ENCODE data around the gene CALM3. TPM values are rescaled to one million over a fixed set of nuclear protein-coding genes. Genes with fewer than 3 reads are reported as not detected.

The CALM3 gene
- polyA plus RNA-seq, 3 donors, result 165 to 240 (median 177) TPM

DNA sequence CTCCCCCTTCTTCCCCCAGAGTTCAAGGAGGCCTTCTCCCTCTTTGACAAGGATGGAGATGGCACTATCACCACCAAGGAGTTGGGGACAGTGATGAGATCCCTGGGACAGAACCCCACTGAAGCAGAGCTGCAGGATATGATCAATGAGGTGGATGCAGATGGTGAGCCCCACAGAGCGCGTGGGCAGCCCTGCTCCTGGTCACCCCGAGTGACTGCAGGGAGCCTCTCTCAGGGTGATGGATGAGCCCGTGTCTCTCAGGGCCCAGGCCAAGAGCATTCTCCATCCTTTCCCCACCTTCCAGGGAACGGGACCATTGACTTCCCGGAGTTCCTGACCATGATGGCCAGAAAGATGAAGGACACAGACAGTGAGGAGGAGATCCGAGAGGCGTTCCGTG is 7.0 kb downstream of the CALM3 start:
- Histone ChIP-seq H3K4me3 (replicated peaks in 1 of 3; ENCODE audit: low read depth in 2 of 3, low read length in 3 of 3) (no peak overlapping the region), H4K20me1 (ENCODE audit: insufficient read depth, low read length) (peaks cover 73% of the 10 kb centered on the region), H3K79me2 (ENCODE audit: insufficient read depth, low read length) (peaks cover 31% of the 10 kb centered on the region), H3K4me2 (replicated peaks; ENCODE audit: extremely low read depth, low read length, poor library complexity, severe bottlenecking) (no peak overlapping the region), H2AFZ (ENCODE audit: insufficient read depth, low read depth, low read length, poor library complexity, severe bottlenecking) (no peak overlapping the region), H3K36me3 (replicated peaks in 1 of 2; ENCODE audit: control insufficient read depth in 1 of 2, insufficient read depth in 2 of 2, low read length in 2 of 2) (peaks cover 49 to 54% of the 10 kb centered on the region in 2 donors), H3K4me1 (ENCODE audit: control insufficient read depth in 1 of 2, insufficient read depth in 2 of 2, low read length in 2 of 2) (peaks cover 34% of the 10 kb centered on the region in 2 donors), H3K9ac (ENCODE audit: insufficient read depth, low read length, poor library complexity, severe bottlenecking) (no peak overlapping the region), H3K27ac (ENCODE audit: low read depth in 1 of 2, low read length in 2 of 2) (no peak overlapping the region), H3K9me3 (replicated peaks in 1 of 2; ENCODE audit: control insufficient read depth in 1 of 2, insufficient read depth in 1 of 2, low read length in 2 of 2) (no peaks in the 10 kb centered on the region), H3K27me3 (ENCODE audit: control insufficient read depth in 2 of 2, insufficient read depth in 2 of 2, low read length in 2 of 2) (peaks cover 0 to 11% of the 10 kb centered on the region in 2 donors)
- Mint-ChIP-seq H3K4me1 (peaks cover 48% of the 10 kb centered on the region), H3K9me3 (peaks cover 0 to 3% (median 0%) of the 10 kb centered on the region in 7 donors), H3K4me3 (no peak overlapping the region), H3K27me3 (ENCODE audit: low read depth in 3 of 3) (peaks cover 6 to 22% (median 19%) of the 10 kb centered on the region in 3 donors), H3K27ac (no peak overlapping the region), H3K36me3 (peaks cover 62 to 64% of the 10 kb centered on the region in 2 donors)
- TF ChIP-seq, protein P1, sequence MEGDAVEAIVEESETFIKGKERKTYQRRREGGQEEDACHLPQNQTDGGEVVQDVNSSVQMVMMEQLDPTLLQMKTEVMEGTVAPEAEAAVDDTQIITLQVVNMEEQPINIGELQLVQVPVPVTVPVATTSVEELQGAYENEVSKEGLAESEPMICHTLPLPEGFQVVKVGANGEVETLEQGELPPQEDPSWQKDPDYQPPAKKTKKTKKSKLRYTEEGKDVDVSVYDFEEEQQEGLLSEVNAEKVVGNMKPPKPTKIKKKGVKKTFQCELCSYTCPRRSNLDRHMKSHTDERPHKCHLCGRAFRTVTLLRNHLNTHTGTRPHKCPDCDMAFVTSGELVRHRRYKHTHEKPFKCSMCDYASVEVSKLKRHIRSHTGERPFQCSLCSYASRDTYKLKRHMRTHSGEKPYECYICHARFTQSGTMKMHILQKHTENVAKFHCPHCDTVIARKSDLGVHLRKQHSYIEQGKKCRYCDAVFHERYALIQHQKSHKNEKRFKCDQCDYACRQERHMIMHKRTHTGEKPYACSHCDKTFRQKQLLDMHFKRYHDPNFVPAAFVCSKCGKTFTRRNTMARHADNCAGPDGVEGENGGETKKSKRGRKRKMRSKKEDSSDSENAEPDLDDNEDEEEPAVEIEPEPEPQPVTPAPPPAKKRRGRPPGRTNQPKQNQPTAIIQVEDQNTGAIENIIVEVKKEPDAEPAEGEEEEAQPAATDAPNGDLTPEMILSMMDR (IDR thresholded peaks at IDR 0.05), result no peak
- WGBS (ENCODE audit: insufficient coverage), result 98% methylated on average over 4 of the region's 9 CpGs
- intact Hi-C loops (cut with micrococcal nuclease), result loop anchor here in 1 of 2 donors (10.0 kb wide), 1 partner anchor 53 kb away; no protein-coding TSS in a partner anchor
- no peak for DNase-seq

DNA sequence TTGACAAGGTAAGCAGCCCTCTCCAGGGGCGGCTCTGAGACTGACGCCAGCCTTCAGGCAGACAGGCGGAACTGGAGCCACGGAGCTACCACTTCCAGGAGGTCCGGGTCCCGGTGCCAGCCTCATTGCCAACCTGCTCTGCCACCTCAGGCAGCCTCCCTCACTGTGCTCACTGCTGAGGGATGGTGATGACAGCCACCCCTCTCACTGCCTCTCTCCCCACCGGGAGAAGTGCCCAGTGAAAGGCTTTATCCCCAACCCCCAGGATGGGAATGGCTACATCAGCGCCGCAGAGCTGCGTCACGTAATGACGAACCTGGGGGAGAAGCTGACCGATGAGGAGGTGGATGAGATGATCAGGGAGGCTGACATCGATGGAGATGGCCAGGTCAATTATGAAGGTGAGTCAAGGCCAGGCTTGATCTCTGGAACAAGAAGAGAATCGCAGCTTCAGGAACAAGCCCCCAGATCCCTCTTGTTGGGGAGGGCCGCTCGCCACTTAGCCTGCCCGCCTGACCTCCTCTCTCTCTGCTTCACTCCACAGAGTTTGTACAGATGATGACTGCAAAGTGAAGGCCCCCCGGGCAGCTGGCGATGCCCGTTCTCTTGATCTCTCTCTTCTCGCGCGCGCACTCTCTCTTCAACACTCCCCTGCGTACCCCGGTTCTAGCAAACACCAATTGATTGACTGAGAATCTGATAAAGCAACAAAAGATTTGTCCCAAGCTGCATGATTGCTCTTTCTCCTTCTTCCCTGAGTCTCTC is 7.6 kb downstream of the CALM3 start:
- peaks cover 42% of the 10 kb centered on the region for H3K4me1 Mint-ChIP-seq
- Histone ChIP-seq H3K27me3 (ENCODE audit: control insufficient read depth in 2 of 2, insufficient read depth in 2 of 2, low read length in 2 of 2) (peaks cover 0 to 11% of the 10 kb centered on the region in 2 donors), H3K36me3 (replicated peaks in 1 of 2; ENCODE audit: control insufficient read depth in 1 of 2, insufficient read depth in 2 of 2, low read length in 2 of 2) (peaks cover 49 to 54% of the 10 kb centered on the region in 2 donors), H2AFZ (ENCODE audit: insufficient read depth, low read depth, low read length, poor library complexity, severe bottlenecking) (no peak overlapping the region), H3K4me3 (replicated peaks in 1 of 3; ENCODE audit: low read depth in 2 of 3, low read length in 3 of 3) (no peak overlapping the region), H3K9me3 (replicated peaks in 1 of 2; ENCODE audit: control insufficient read depth in 1 of 2, insufficient read depth in 1 of 2, low read length in 2 of 2) (no peaks in the 10 kb centered on the region), H3K4me1 (ENCODE audit: control insufficient read depth in 1 of 2, insufficient read depth in 2 of 2, low read length in 2 of 2) (peaks cover 28 to 29% of the 10 kb centered on the region in 2 donors), H3K79me2 (ENCODE audit: insufficient read depth, low read length) (peaks cover 26% of the 10 kb centered on the region), H4K20me1 (ENCODE audit: insufficient read depth, low read length) (peaks cover 67% of the 10 kb centered on the region), H3K9ac (ENCODE audit: insufficient read depth, low read length, poor library complexity, severe bottlenecking) (no peak overlapping the region), H3K4me2 (replicated peaks; ENCODE audit: extremely low read depth, low read length, poor library complexity, severe bottlenecking) (no peak overlapping the region), H3K27ac (ENCODE audit: low read depth in 1 of 2, low read length in 2 of 2) (no peak overlapping the region)
- peaks cover 6 to 26% (median 21%) of the 10 kb centered on the region in 3 donors for H3K27me3 Mint-ChIP-seq (ENCODE audit: low read depth in 3 of 3)
- H3K36me3 Mint-ChIP-seq, result peaks cover 62 to 64% of the 10 kb centered on the region in 2 donors
- no peak overlapping the region for H3K27ac Mint-ChIP-seq
- 96% methylated on average over 23 of the region's 27 CpGs for WGBS (ENCODE audit: insufficient coverage)
- intact Hi-C loops (cut with micrococcal nuclease), result loop anchor here in 1 of 2 donors (10.0 kb wide), 1 partner anchor 54 kb away; no protein-coding TSS in a partner anchor
- DNase-seq, result no peak
- peaks cover 0 to 3% (median 0%) of the 10 kb centered on the region in 7 donors for H3K9me3 Mint-ChIP-seq
- H3K4me3 Mint-ChIP-seq, result no peak overlapping the region
- TF ChIP-seq, protein P1 (IDR thresholded peaks at IDR 0.05), result no peak

Measured in CD14-positive monocyte (primary cell).